Endothelial cell (in vitro differentiated cells): Measurements from ENCODE around the gene MBL2. TPM values are rescaled to one million over a fixed set of nuclear protein-coding genes. Genes with fewer than 3 reads are reported as not detected.

Experiments used
- DNase-seq: peaks from one replicate; pipeline ENCODE4 v3.0.0; 2021; ENCODE audit warnings: low spot score
- H3K27ac Mint-ChIP-seq: one replicate; pipeline ENCODE4 v1.8.0; 2021; ENCODE audit warnings: mixed read lengths, inconsistent platforms; ENCODE audit not compliant: unreplicated experiment
- H3K27me3 Mint-ChIP-seq: one replicate; pipeline ENCODE4 v1.8.0; 2021; ENCODE audit warnings: mild to moderate bottlenecking, moderate library complexity, mixed read lengths, inconsistent platforms; ENCODE audit not compliant: unreplicated experiment
- H3K36me3 Mint-ChIP-seq: one replicate; pipeline ENCODE4 v1.8.0; 2021; ENCODE audit warnings: mild to moderate bottlenecking, low read depth, mixed read lengths, inconsistent platforms; ENCODE audit not compliant: unreplicated experiment
- H3K4me1 Mint-ChIP-seq: one replicate; pipeline ENCODE4 v1.8.0; 2021; ENCODE audit warnings: mild to moderate bottlenecking, mixed read lengths, inconsistent platforms; ENCODE audit not compliant: unreplicated experiment
- H3K4me3 Mint-ChIP-seq: one replicate; pipeline ENCODE4 v1.8.0; 2021; ENCODE audit warnings: mild to moderate bottlenecking, mixed read lengths, inconsistent platforms; ENCODE audit not compliant: unreplicated experiment
- H3K9me3 Mint-ChIP-seq: one replicate; pipeline ENCODE4 v1.8.0; 2021; ENCODE audit warnings: mixed read lengths, inconsistent platforms; ENCODE audit not compliant: unreplicated experiment
- CTCF ChIP-seq: fragments of 200-600 bp; sonication (generic); IDR thresholded peaks from one replicate; pipeline ENCODE4 v1.5.0; 2021; ENCODE audit warnings: antibody characterized with exemption; ENCODE audit not compliant: unreplicated experiment
- total RNA-seq: library from RNA; stranded (reverse); fragmentation: NEBNext Ultra II Directional; extraction: Animal tissue kit (Norgen Biotek cat#: 25700); gene quantifications from one replicate; pipeline ENCODE4 v1.2.1, GENCODE V29; 2021; ENCODE audit not compliant: unreplicated experiment

MBL2 gene
- total RNA-seq, 1 donor from 2014 or later: not detected

GRCh38 chr10:52751337-52751736 lies 21.2 kb downstream of the MBL2 start:
- TF ChIP-seq CTCF: no peak
- no peak for DNase-seq
- no peak overlapping the region for H3K27ac Mint-ChIP-seq
- H3K4me3 Mint-ChIP-seq: no peak overlapping the region
- no peaks in the 10 kb centered on the region for H3K9me3 Mint-ChIP-seq
- H3K36me3 Mint-ChIP-seq: peaks cover 3% of the 10 kb centered on the region
- H3K27me3 Mint-ChIP-seq: peaks cover 2% of the 10 kb centered on the region
- peaks cover 3% of the 10 kb centered on the region for H3K4me1 Mint-ChIP-seq

- TF ChIP-seq CTCF: no peak
- Mint-ChIP-seq H3K27me3 (peaks cover 2% of the 10 kb centered on the region), H3K4me1 (peaks cover 3% of the 10 kb centered on the region), H3K9me3 (no peaks in the 10 kb centered on the region), H3K27ac (no peak overlapping the region), H3K4me3 (no peak overlapping the region), H3K36me3 (peaks cover 3% of the 10 kb centered on the region)
- DNase-seq: no peak
These were observed 22.0 kb downstream of the MBL2 start for GRCh38 chr10:52750629-52751028.

- no peak for DNase-seq
- Mint-ChIP-seq H3K27me3 (peaks cover 4% of the 10 kb centered on the region), H3K9me3 (no peaks in the 10 kb centered on the region), H3K27ac (no peak overlapping the region), H3K4me1 (peaks cover 3% of the 10 kb centered on the region), H3K4me3 (no peak overlapping the region), H3K36me3 (peaks cover 3% of the 10 kb centered on the region)
- TF ChIP-seq CTCF: no peak
These were observed 24.9 kb downstream of the MBL2 start for GRCh38 chr10:52747694-52748093.

- H3K4me1 Mint-ChIP-seq: peaks cover 3% of the 10 kb centered on the region
- no peak overlapping the region for H3K27ac Mint-ChIP-seq
- no peak for DNase-seq
- peaks cover 3% of the 10 kb centered on the region for H3K36me3 Mint-ChIP-seq
- no peaks in the 10 kb centered on the region for H3K9me3 Mint-ChIP-seq
- TF ChIP-seq CTCF: no peak
- no peak overlapping the region for H3K4me3 Mint-ChIP-seq
- H3K27me3 Mint-ChIP-seq: peaks cover 4% of the 10 kb centered on the region
These were observed 26.4 kb downstream of the MBL2 start for GRCh38 chr10:52746169-52746568.

GRCh38 chr10:52744057-52744805 lies 28.4 kb downstream of the MBL2 start:
- Mint-ChIP-seq H3K4me1 (peaks cover 3% of the 10 kb centered on the region), H3K36me3 (peaks cover 3% of the 10 kb centered on the region), H3K27ac (no peak overlapping the region), H3K9me3 (no peaks in the 10 kb centered on the region), H3K27me3 (peaks cover 4% of the 10 kb centered on the region), H3K4me3 (no peak overlapping the region)
- TF ChIP-seq CTCF: no peak
- DNase-seq: no peak
